OCI-M2 (cell line): ENCODE measurements around the gene TKT.

Experiments
- DNase-seq: peaks from one replicate; lab custom pipeline; 2025; ENCODE audit not compliant: unreplicated experiment; lab: John Stamatoyannopoulos, UW

Gene TKT

DNA sequence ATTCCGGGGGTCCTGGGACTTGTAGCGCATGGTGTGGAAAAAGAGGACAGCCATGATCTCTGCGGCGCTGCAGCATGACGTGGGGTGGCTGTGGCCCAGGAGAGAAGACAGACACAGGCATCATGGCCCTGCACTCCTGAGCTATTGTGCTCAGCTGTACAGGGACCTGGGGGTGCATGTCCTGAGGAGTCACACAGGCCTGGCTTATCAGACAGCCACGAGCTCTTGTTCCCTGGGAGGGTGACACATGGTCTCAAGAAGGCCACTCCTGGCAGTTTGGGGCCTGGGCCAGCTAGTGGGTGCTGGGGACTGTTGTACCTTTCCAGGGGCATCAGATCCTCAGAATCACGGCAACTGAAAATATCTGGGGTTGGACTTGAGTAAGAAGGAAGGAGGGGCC, 13.7 kb downstream of the TKT start:
- DNase-seq = no peak

GRCh38 chr3:53240989-53241972, 14.5 kb downstream of the TKT start:
- no peak for DNase-seq

DNA sequence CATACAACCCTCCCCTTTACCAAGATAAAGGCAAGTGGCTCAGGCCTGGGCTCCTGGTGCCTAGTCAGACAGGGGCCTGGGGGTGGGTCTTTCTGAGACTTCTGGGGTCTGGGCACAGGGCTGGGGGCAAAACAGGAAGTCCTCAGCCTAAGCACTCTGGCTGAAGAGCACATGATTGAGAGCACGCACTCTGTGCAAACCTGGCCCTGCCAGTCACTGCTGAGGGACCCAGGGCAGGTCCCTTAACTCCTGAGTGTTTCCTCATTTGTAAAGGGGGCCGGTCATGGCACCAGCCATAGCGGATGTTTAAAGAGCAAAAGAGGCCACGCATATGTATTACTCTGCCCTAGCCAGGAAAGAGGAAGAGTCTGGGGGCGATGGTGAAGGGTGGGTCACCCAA, 16.0 kb downstream of the TKT start:
- DNase-seq = no peak

- no peak for DNase-seq
These were observed 16.9 kb downstream of the TKT start for GRCh38 chr3:53238886-53239285.

- DNase-seq = no peak
These were observed 17.6 kb downstream of the TKT start for GRCh38 chr3:53238051-53238850.

DNA sequence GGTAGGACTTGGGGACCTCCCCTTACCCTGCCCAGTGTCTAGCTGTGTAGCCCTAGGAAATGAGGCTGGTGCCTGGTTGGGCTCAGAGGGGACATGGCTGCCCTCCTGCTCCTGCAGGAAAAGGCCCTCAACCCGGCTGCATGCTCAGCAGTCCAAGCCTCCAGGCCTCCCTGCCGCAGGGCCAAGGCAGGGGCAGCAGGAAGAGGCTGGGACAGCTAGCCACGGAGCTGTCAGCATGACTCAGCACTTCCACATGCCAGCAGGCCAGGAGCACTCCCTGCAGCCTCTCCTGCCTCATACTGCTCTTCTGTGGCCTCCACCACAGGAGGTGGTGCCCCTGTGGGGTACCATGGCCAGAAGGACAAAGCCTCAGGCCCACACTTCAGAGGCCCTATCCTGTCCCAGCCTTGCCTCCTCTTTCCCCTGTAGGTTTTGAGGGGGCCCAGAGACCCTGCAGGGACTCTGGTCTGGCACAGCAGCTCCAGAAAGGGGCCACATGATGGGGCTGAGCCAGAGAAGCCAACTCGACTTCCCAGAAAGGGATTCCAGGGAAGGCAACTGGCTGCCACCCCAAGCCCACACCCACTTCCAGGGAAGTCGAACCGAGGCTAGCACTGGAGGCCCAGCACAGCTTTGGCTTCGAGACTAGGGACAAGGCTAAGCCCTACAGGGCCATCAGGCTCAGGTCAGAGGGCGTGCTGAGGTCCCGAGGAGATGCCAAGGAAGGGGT, 19.5 kb downstream of the TKT start:
- DNase-seq = no peak

DNA sequence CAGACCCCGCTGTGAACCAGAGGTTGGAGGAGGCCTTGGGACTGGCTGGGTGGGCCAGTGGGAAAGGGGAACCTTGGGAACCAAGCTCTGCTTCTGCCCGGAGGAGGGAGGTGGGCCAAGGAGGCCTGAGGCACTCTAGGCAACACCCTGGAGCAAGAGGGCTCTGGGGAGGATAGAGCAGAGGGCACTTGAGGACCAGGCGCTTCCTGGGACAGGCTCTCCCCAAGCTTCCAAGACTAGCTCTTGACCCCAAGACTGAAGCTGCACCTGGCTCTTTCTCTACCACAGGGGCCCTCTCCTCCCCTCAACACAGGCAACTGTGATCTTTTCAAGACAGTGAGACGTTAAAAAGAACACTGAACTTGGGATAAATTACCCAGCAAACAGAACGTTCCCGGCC, 20.3 kb downstream of the TKT start:
- DNase-seq = no peak

DNA sequence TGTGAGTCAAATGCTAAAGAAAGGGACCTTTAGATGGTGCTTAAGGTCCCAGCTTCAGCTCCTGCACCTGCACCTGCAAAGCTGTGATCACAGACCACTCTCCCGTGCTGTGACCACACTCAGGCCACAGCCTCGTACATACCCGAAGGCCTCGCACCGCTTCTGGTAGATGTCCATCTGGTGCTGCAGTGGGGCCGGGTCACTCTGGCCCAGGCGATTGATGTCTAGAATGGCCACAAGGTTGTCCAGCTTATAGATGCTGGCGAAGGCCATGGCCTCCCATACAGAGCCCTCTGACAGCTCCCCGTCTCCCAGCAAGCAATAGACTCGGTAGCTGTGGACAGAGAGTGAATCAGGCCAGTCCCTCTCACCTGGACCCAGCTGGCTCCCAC, 21.0 kb downstream of the TKT start:
- DNase-seq = no peak

GRCh38 chr3:53234130-53234840, 21.5 kb downstream of the TKT start:
- no peak for DNase-seq

- DNase-seq = no peak
These were observed 23.0 kb downstream of the TKT start for GRCh38 chr3:53232641-53233377.

GRCh38 chr3:53231532-53232511, 24.0 kb downstream of the TKT start:
- no peak for DNase-seq

DNA sequence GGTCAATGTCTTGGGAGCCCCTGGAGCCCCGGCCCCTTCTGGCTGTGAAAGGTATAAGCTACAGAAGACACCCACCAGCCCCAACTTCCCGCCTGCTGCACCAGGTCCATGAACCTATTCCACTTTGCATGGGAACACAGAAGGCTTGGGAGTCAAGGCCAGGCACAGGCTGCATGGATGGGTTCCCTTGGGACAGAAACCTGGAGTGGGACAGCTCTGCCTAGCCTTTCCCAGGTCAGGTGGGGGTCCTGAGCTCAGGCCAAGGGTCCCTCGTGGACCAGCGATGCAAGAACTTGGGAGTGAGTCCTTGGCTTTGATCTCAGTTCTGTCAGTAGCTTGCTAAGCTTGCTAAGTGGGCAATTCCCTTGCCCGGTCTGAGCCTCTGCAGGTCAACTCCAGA, 25.0 kb downstream of the TKT start:
- no peak for DNase-seq

DNA sequence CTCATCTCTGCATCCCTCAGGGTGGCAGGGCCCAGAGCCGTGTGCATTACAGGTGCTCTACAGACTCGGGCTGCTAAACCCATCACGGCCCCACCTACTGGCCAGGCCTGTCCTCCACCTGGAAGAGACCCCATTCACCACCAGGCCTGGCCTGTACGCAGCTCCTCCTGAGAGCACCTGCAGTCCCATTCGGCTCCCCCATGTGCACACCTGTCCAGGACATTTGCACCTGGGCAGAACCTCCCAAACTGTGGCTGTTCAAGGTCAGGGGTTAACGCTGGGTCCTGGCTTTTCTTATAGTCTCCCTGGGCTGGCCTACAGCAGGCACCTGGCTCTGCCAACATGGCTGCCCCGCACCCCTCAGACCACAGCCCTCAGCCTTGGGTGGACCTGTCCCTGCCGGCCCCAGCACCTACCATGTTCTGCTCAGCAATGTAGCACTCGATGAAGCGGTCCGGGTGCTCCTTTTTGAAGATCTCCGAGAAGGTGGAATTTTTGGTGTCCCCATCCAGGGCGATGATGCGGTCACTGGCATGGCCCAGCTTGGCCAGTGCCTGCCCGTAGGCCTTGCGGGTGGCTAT, 25.7 kb downstream of the TKT start:
- no peak for DNase-seq

DNA sequence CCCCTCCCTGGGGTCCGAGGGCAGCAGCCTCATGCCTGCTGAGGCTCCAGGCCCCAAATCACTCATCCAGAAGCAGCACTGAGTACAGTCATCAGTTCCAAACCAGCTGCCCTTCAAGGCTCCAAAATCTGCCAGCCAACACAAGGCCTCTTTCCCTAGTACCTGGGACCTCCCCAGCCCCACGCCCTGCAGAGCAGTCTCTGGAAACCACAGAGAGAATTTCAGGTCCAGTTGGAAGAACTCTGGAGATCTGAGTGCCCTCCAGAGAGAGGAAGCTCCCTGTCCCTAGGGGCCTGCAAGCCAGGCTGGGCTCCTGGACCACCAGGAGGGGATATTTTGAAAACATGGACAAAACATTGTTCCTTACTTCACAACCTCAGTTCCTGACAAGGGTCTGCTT, 26.2 kb downstream of the TKT start:
- no peak for DNase-seq

DNA sequence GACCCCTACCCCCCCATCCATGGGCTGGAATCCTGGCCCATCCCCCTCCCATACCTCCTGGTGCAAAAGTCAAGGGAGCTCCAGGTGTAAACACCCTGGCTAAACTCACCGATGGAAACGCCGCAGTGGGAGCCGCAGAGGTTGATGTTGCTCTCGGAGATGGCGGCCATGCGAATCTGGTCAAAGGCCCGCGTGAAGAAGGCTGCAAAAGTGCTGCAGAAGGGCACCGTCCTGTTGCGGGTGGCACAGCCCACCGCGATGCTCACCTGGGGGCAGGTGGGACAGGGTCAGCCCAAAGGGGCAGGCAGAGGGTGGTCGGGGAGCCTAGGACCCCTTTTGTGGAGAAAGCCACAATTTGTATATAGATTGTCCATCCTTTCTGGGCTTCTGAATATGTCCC, 26.7 kb downstream of the TKT start:
- DNase-seq = no peak

DNA sequence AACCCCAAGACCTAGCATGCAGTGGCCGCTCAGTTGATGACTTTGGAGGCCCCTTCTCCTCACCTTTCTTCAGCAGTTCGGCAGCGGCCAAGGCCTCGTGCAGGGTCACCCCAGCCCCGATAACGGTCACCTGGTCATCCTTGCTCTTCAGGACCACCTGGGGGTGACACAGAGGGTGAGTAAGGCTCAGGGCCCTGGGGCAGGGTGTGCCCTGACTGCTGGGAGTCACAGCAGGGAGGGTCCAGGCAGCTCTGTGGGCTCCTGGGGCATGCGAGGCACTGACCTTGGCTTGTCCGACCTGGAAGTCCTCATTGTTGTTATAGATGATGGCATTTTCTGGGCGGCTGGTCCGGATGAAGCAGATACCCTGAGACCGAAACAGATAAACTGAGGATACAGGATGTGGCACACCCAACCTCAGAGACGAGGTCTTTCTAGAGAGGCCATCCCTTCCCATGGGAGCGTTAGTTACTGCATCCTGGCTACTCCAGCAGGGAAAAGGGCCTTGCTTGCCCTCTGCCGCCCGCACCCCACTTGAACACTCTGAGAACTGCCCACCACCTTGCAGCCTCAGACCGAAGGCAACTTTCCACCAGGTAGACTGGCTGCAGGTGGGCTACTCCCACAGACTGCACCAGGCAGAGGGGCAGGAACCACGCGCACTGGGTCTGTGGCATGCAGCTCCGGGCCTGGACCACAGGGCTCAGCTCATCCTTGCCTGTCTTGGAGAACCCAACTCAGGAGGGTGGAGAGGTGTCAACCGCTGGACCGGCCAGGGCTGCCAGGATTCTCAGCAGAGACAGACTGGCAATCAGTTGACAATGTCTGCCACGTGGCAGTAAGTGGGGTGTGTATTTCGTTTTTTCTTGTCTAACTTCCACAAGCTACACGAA, 27.6 kb downstream of the TKT start:
- no peak for DNase-seq

DNA sequence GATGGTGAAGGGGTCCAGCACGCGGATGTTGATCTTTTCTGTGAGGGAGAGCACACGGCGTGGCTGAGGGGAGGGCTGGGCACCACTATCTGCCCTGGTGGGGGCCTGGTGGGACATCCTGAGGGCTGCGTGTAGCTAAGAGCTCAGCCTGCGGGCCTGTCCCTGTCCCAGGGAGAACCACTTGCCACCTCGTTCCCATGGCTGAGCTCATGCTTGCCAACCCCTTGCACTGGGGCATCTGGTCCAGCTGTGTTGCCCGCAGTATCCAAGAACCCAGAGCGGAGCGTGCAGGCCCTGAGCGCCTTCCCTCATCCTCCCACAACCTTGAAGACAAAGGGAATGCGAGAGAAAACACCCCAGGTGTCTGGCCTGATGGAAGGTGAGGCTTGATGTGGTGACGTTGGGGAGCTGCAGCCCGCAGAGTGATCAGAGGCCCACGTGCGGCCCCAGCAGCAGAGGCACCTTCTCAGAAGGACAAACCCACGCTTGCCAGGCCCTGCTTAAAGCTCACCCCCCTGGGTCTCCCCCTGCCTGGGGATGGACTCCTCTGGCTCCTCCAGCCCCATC, 28.9 kb downstream of the TKT start:
- DNase-seq = no peak
